GM12872 (cell line): Measurements from ENCODE around the gene MCUR1.

Experiments used
- CTCF ChIP-seq: IDR thresholded peaks from 3 replicates; pipeline ENCODE4 v1.5.1; 2011; ENCODE audit warnings: low read depth, mild to moderate bottlenecking, low read length, moderate library complexity; ENCODE audit not compliant: insufficient read depth

MCUR1 gene

GRCh38 chr6:13765570-13765969 is 48.8 kb downstream of the MCUR1 start:
- TF ChIP-seq CTCF = no peak

- no peak for TF ChIP-seq CTCF
Observed at GRCh38 chr6:13764996-13765395, 49.4 kb downstream of the MCUR1 start.

- TF ChIP-seq CTCF = no peak
Observed at GRCh38 chr6:13763740-13764381, 50.5 kb downstream of the MCUR1 start.

GRCh38 chr6:13762611-13763441 is 51.5 kb downstream of the MCUR1 start:
- no peak for TF ChIP-seq CTCF

GRCh38 chr6:13761361-13762036 is 52.9 kb downstream of the MCUR1 start:
- TF ChIP-seq CTCF = no peak

GRCh38 chr6:13760307-13761304 is 53.8 kb downstream of the MCUR1 start:
- no peak for TF ChIP-seq CTCF

- no peak for TF ChIP-seq CTCF
Observed at GRCh38 chr6:13759025-13759424, 55.3 kb downstream of the MCUR1 start.
